Kidney epithelial cell (primary cell): ENCODE measurements around the gene ZNF799. TPM values are rescaled to one million over a fixed set of nuclear protein-coding genes. Genes with fewer than 3 reads are reported as not detected.
"Not testable (repeated sequence)": the region's sequence is repeated elsewhere in the genome, so short reads cannot be mapped to it uniquely, and the experiment has no call there.

Experiments
- DNase-seq: peaks from one replicate; pipeline ENCODE4 v3.0.0-alpha.2; 2010; ENCODE audit warnings: low read depth
- H3K27me3 ChIP-seq: 2 replicates; pipeline ENCODE4 v1.6.0; 2011; ENCODE audit warnings: low read length; ENCODE audit not compliant: control insufficient read depth, insufficient read depth
- H3K36me3 ChIP-seq: 2 replicates; pipeline ENCODE4 v1.5.1; 2011; ENCODE audit warnings: low read length; ENCODE audit not compliant: control insufficient read depth, insufficient read depth
- H3K4me3 ChIP-seq: 2 replicates; pipeline ENCODE4 v1.5.1; 2011; ENCODE audit warnings: low read depth, mild to moderate bottlenecking, control low read depth, low read length
- CTCF ChIP-seq: IDR thresholded peaks from 2 replicates; pipeline ENCODE4 v1.5.1; 2011; ENCODE audit warnings: mild to moderate bottlenecking, moderate library complexity, low read length, control low read depth, inconsistent platforms; ENCODE audit not compliant: insufficient read depth, poor library complexity, severe bottlenecking
- total RNA-seq: library from RNA; depleted of rRNA; stranded (reverse); fragments of >200 nt; gene quantifications from 2 replicates; pipeline ENCODE4 v1.2.3, GENCODE V29; 2015

ZNF799 gene
- 2.3 and 2.6 TPM in 2 replicates for total RNA-seq

GRCh38 chr19:12400633-12401502 lies at the start of gene ZNF799:
Gene ZNF799 (minus strand): TSS chr19:12401271. CDS start chr19:12401070, 201 bp downstream.
- H3K36me3 ChIP-seq: no peaks in the 10 kb centered on the region
- no peaks in the 10 kb centered on the region for H3K27me3 ChIP-seq
- DNase-seq: peak; percentile 93
- peak within 1 kb of the TSS; percentile 82 for H3K4me3 ChIP-seq
- TF ChIP-seq CTCF: no peak

GRCh38 chr19:12450844-12451243 lies 49.8 kb upstream of the ZNF799 start:
- DNase-seq: no peak
- Histone ChIP-seq H3K4me3 (no peak overlapping the region), H3K36me3 (no peaks in the 10 kb centered on the region), H3K27me3 (no peaks in the 10 kb centered on the region)
- no peak for TF ChIP-seq CTCF

- Histone ChIP-seq H3K4me3 (no peak overlapping the region), H3K27me3 (no peaks in the 10 kb centered on the region), H3K36me3 (no peaks in the 10 kb centered on the region)
- no peak for TF ChIP-seq CTCF
- no peak for DNase-seq
These were observed 47.7 kb upstream of the ZNF799 start for GRCh38 chr19:12448808-12449207.

- TF ChIP-seq CTCF: no peak
- H3K4me3 ChIP-seq: peak within 1 kb of the TSS; percentile 79
- no peaks in the 10 kb centered on the region for H3K36me3 ChIP-seq
- DNase-seq: peak; percentile 92
- no peaks in the 10 kb centered on the region for H3K27me3 ChIP-seq
These were observed 39.7 kb upstream of the ZNF799 start, which contains the start of gene ZNF443 for GRCh38 chr19:12440541-12441316. Gene ZNF443 (minus strand): TSS chr19:12441021. CDS start chr19:12440914, 107 bp downstream.

- H3K36me3 ChIP-seq, H3K27me3 ChIP-seq: not testable (repeated sequence)
- H3K4me3 ChIP-seq: peak overlapping the region; percentile 79
- DNase-seq: peak; percentile 54
These were observed 38.8 kb upstream of the ZNF799 start for GRCh38 chr19:12439686-12440540.

- not testable (repeated sequence) for DNase-seq, H3K4me3 ChIP-seq, H3K36me3 ChIP-seq, H3K27me3 ChIP-seq
These were observed 29.7 kb upstream of the ZNF799 start for GRCh38 chr19:12430726-12431299.
